ENCODE data around the gene FAM181A.

FAM181A gene

GRCh38 chr14:93903342-93904184, 23.6 kb upstream of the FAM181A start:
- no peak for DNase-seq (ENCODE audit: low read depth)

GRCh38 chr14:93905623-93906022, 21.5 kb upstream of the FAM181A start:
- no peak for DNase-seq (ENCODE audit: low read depth)

- no peak for DNase-seq (ENCODE audit: low read depth)
These were observed 20.5 kb upstream of the FAM181A start for GRCh38 chr14:93906341-93907329.

- no peak for DNase-seq (ENCODE audit: low read depth)
These were observed 17.6 kb upstream of the FAM181A start for GRCh38 chr14:93909429-93910128.

- no peak for DNase-seq (ENCODE audit: low read depth)
These were observed 15.0 kb upstream of the FAM181A start for GRCh38 chr14:93911975-93912615.

- no peak for DNase-seq (ENCODE audit: low read depth)
These were observed 14.4 kb upstream of the FAM181A start for GRCh38 chr14:93912782-93913181.

- no peak for DNase-seq (ENCODE audit: low read depth)
These were observed 12.9 kb upstream of the FAM181A start for GRCh38 chr14:93914278-93914677.

- DNase-seq (ENCODE audit: low read depth), result no peak
These were observed 12.0 kb upstream of the FAM181A start for GRCh38 chr14:93915070-93915705.

GRCh38 chr14:93915800-93916199, 11.3 kb upstream of the FAM181A start:
- DNase-seq (ENCODE audit: low read depth), result no peak

GRCh38 chr14:93916498-93916897, 10.6 kb upstream of the FAM181A start:
- no peak for DNase-seq (ENCODE audit: low read depth)

- DNase-seq (ENCODE audit: low read depth), result no peak
These were observed 10.0 kb upstream of the FAM181A start for GRCh38 chr14:93917141-93917540.

GRCh38 chr14:93921001-93921806, 5.9 kb upstream of the FAM181A start:
- no peak for DNase-seq (ENCODE audit: low read depth)

GRCh38 chr14:93923626-93924025, 3.5 kb upstream of the FAM181A start:
- no peak for DNase-seq (ENCODE audit: low read depth)

GRCh38 chr14:93924592-93925355, 2.4 kb upstream of the FAM181A start:
- no peak for DNase-seq (ENCODE audit: low read depth)

GRCh38 chr14:93925374-93925895, 1.7 kb upstream of the FAM181A start:
- DNase-seq (ENCODE audit: low read depth), result no peak

- no peak for DNase-seq (ENCODE audit: low read depth)
These were observed 785 bp upstream of the FAM181A start for GRCh38 chr14:93926245-93926872.

- no peak for DNase-seq (ENCODE audit: low read depth)
These were observed 629 bp downstream of the FAM181A start for GRCh38 chr14:93927800-93928145.

GRCh38 chr14:93928184-93929047, 1.3 kb downstream of the FAM181A start:
- DNase-seq (ENCODE audit: low read depth), result no peak
